ENCODE measurements around the gene PLEKHA5.

DNA sequence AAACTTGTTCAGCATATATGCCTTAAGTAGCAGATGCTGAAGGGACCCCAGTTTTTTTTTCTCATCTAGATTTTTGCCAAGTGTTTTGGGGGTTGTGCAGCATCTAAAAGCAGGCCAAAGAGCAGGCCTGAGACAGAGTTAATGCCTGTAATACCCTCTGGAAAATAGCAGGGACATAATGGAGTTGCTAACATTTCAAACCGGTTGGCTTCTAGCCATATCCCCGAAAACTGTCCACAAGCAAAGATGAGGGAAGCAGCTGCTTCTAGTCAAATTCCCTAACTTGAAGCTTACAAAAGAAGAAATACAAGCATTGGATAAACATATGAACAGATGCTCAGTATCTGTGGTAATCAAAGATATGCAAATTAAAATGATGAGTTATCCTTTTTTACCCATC is 257.6 kb downstream of the PLEKHA5 start:
- no peak for TF ChIP-seq POLR2A (IDR thresholded peaks at IDR 0.05)
- TF ChIP-seq, protein P1, sequence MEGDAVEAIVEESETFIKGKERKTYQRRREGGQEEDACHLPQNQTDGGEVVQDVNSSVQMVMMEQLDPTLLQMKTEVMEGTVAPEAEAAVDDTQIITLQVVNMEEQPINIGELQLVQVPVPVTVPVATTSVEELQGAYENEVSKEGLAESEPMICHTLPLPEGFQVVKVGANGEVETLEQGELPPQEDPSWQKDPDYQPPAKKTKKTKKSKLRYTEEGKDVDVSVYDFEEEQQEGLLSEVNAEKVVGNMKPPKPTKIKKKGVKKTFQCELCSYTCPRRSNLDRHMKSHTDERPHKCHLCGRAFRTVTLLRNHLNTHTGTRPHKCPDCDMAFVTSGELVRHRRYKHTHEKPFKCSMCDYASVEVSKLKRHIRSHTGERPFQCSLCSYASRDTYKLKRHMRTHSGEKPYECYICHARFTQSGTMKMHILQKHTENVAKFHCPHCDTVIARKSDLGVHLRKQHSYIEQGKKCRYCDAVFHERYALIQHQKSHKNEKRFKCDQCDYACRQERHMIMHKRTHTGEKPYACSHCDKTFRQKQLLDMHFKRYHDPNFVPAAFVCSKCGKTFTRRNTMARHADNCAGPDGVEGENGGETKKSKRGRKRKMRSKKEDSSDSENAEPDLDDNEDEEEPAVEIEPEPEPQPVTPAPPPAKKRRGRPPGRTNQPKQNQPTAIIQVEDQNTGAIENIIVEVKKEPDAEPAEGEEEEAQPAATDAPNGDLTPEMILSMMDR (IDR thresholded peaks at IDR 0.05), result no peak

Measured in Peyer's patch (tissue), 4 donors.